NCI-H128 (cell line): ENCODE measurements around the gene BMERB1.
A peak's percentile ranks its signal among the peaks of the same experiment; 100 is the strongest.
"Not testable (repeated sequence)": the region's sequence is repeated elsewhere in the genome, so short reads cannot be mapped to it uniquely, and the experiment has no call there.

ENCODE experiments used
- DNase-seq: peaks from one replicate; lab custom pipeline; 2025; ENCODE audit not compliant: unreplicated experiment; lab: John Stamatoyannopoulos, UW

The BMERB1 gene

GRCh38 chr16:15434425-15435215 lies at the start of gene BMERB1:
TSS of gene BMERB1 (plus strand) at chr16:15434588. CDS start at chr16:15434654, 66 bp downstream.
- DNase-seq: peak; percentile 63

- DNase-seq: not testable (repeated sequence)
Measured at GRCh38 chr16:15388060-15388459, 46.3 kb upstream of the BMERB1 start.

GRCh38 chr16:15389916-15390315 lies 44.5 kb upstream of the BMERB1 start:
- not testable (repeated sequence) for DNase-seq

- DNase-seq: not testable (repeated sequence)
Measured at GRCh38 chr16:15393025-15393424, 41.4 kb upstream of the BMERB1 start.

- not testable (repeated sequence) for DNase-seq
Measured at GRCh38 chr16:15395631-15396508, 38.5 kb upstream of the BMERB1 start, which contains the start of gene MPV17L. TSS of gene MPV17L (plus strand) at chr16:15395754. CDS start at chr16:15395898, 144 bp downstream.

- not testable (repeated sequence) for DNase-seq
Measured at GRCh38 chr16:15396509-15396829, 37.9 kb upstream of the BMERB1 start.

- DNase-seq: no peak
Measured at GRCh38 chr16:15396948-15397594, 37.3 kb upstream of the BMERB1 start.

GRCh38 chr16:15398618-15399316 lies 35.6 kb upstream of the BMERB1 start:
- no peak for DNase-seq

GRCh38 chr16:15399317-15399716 lies 35.1 kb upstream of the BMERB1 start:
- DNase-seq: no peak

GRCh38 chr16:15400314-15400713 lies 34.1 kb upstream of the BMERB1 start:
- not testable (repeated sequence) for DNase-seq

GRCh38 chr16:15401972-15402371 lies 32.4 kb upstream of the BMERB1 start:
- no peak for DNase-seq

GRCh38 chr16:15403392-15403995 lies 30.9 kb upstream of the BMERB1 start:
- no peak for DNase-seq

- not testable (repeated sequence) for DNase-seq
Measured at GRCh38 chr16:15404091-15404490, 30.3 kb upstream of the BMERB1 start.

GRCh38 chr16:15404792-15405191 lies 29.6 kb upstream of the BMERB1 start:
- no peak for DNase-seq

GRCh38 chr16:15407756-15408155 lies 26.6 kb upstream of the BMERB1 start:
- DNase-seq: not testable (repeated sequence)

GRCh38 chr16:15409476-15409875 lies 24.9 kb upstream of the BMERB1 start:
- not testable (repeated sequence) for DNase-seq

GRCh38 chr16:15415511-15415985 lies 18.8 kb upstream of the BMERB1 start:
- DNase-seq: no peak

GRCh38 chr16:15417197-15417596 lies 17.2 kb upstream of the BMERB1 start:
- DNase-seq: no peak

GRCh38 chr16:15418206-15418605 lies 16.2 kb upstream of the BMERB1 start:
- DNase-seq: no peak

- DNase-seq: not testable (repeated sequence)
Measured at GRCh38 chr16:15421696-15422095, 12.7 kb upstream of the BMERB1 start.
